PC-9 (cell line): Measurements from ENCODE around the gene CFAP161. TPM values are rescaled to one million over a fixed set of nuclear protein-coding genes. Genes with fewer than 3 reads are reported as not detected.
A peak's percentile ranks its signal among the peaks of the same experiment; 100 is the strongest.

Experiments used
- BruUV-seq: library from RNA; stranded (reverse); fragments of 400-500 nt; replicated peaks from 2 replicates; lab custom pipeline; 2021; lab: Mats Ljungman, UMichigan
- CTCF ChIA-PET: fragments of 300-600 bp; sonication (Branson Sonifier 250); formaldehyde crosslinking; loops from one replicate; lab custom pipeline; 2022; ENCODE audit warnings: antibody characterized with exemption; lab: Charles Lee
- POLR2A ChIA-PET: fragments of 300-600 bp; sonication (Branson Sonifier 250); formaldehyde crosslinking; loops from one replicate; lab custom pipeline; 2022; ENCODE audit warnings: antibody characterized with exemption; ENCODE audit not compliant: unreplicated experiment; lab: Charles Lee
- DNase-seq, 2 experiments: peaks; one replicate each; pipeline versions ENCODE4 v3.0.0 to v3.0.0-alpha.2; 2015 to 2022; ENCODE audit warnings: mixed read lengths in 1 of 2
- H2AFZ ChIP-seq: fragments of 200-600 bp; sonication (generic); 2 replicates; pipeline ENCODE4 v1.8.1; 2017; ENCODE audit warnings: antibody characterized with exemption
- H3F3A ChIP-seq: fragments of 200-600 bp; sonication (generic); 2 replicates; pipeline ENCODE4 v1.8.1; 2017; ENCODE audit warnings: antibody characterized with exemption, mild to moderate bottlenecking, low read depth; ENCODE audit not compliant: insufficient read depth
- H3K27ac ChIP-seq: fragments of 200-600 bp; sonication (generic); 2 replicates; pipeline ENCODE4 v1.6.1; 2016; ENCODE audit warnings: mixed run types
- H3K27me3 ChIP-seq: fragments of 200-600 bp; sonication (generic); 2 replicates; pipeline ENCODE4 v1.6.1; 2016; ENCODE audit warnings: low read depth, mixed run types; ENCODE audit not compliant: insufficient read depth
- H3K36me3 ChIP-seq: fragments of 200-600 bp; sonication (generic); 2 replicates; pipeline ENCODE4 v1.6.1; 2016; ENCODE audit warnings: low read depth, mixed run types
- H3K4me1 ChIP-seq: fragments of 200-600 bp; sonication (generic); replicated peaks from 2 replicates; pipeline ENCODE4 v1.6.1; 2016; ENCODE audit warnings: mixed run types; ENCODE audit not compliant: insufficient read depth
- H3K4me2 ChIP-seq: fragments of 200-600 bp; sonication (generic); 2 replicates; pipeline ENCODE4 v1.6.1; 2017; ENCODE audit warnings: mixed run types
- H3K4me3 ChIP-seq: fragments of 200-600 bp; sonication (generic); 2 replicates; pipeline ENCODE4 v1.6.1; 2016; ENCODE audit warnings: mixed run types
- H3K79me2 ChIP-seq: fragments of 200-600 bp; sonication (generic); 2 replicates; pipeline ENCODE4 v1.6.1; 2017; ENCODE audit warnings: low read depth, mixed run types
- H3K9me2 ChIP-seq: fragments of 200-600 bp; sonication (generic); 2 replicates; pipeline ENCODE4 v1.8.1; 2017; ENCODE audit warnings: mild to moderate bottlenecking; ENCODE audit not compliant: insufficient read depth
- H3K9me3 ChIP-seq: fragments of 200-600 bp; sonication (generic); 2 replicates; pipeline ENCODE4 v1.8.1; 2016; ENCODE audit warnings: low read depth; ENCODE audit not compliant: insufficient read depth
- H4K20me1 ChIP-seq: fragments of 200-600 bp; sonication (generic); 2 replicates; pipeline ENCODE4 v1.8.1; 2017; ENCODE audit not compliant: insufficient read depth
- CTCF ChIP-seq: fragments of 200-600 bp; sonication (generic); conservative IDR thresholded peaks from 2 replicates; pipeline ENCODE4 v1.6.1; 2017; ENCODE audit warnings: mixed run types, antibody characterized with exemption, mild to moderate bottlenecking, moderate library complexity
- EZH2 ChIP-seq: fragments of 200-600 bp; sonication (generic); IDR thresholded peaks from 2 replicates; pipeline ENCODE4 v1.8.0; 2017; ENCODE audit warnings: antibody characterized with exemption, low read depth
- intact Hi-C: fragments of 100-400 bp; cut with micrococcal nuclease; formaldehyde crosslinking; loops from one replicate; pipeline ENCODE4 v1.10.0; 2022; ENCODE audit not compliant: unreplicated experiment
- total RNA-seq: library from RNA; stranded (reverse); gene quantifications from 2 replicates; pipeline ENCODE4 v1.2.3, GENCODE V29; 2021

Gene CFAP161
- total RNA-seq, 1 experiment from 2014 or later = 1.4 TPM

- ChIA-PET POLR2A (no interaction called here), CTCF (no interaction called here)
- no peak overlapping the region for H3K4me2 ChIP-seq
- no peak overlapping the region for H3K4me3 ChIP-seq
- peaks cover 28% of the 10 kb centered on the region for H3K27me3 ChIP-seq
- intact Hi-C loops = no loop called here
- no peaks in the 10 kb centered on the region for H3K4me1 ChIP-seq
- no peaks in the 10 kb centered on the region for H3F3A ChIP-seq
- no peak overlapping the region for H2AFZ ChIP-seq
- no peak for TF ChIP-seq EZH2
- TF ChIP-seq CTCF = no peak
- H3K27ac ChIP-seq = no peak overlapping the region
- no peaks in the 10 kb centered on the region for H4K20me1 ChIP-seq
- no peaks in the 10 kb centered on the region for H3K9me2 ChIP-seq
- no peaks in the 10 kb centered on the region for H3K36me3 ChIP-seq
- no peak for DNase-seq
- H3K79me2 ChIP-seq = no peaks in the 10 kb centered on the region
- no TSS peak for BruUV-seq
- no peaks in the 10 kb centered on the region for H3K9me3 ChIP-seq
These were observed 18.7 kb downstream of the CFAP161 start for GRCh38 chr15:81152799-81153198.

GRCh38 chr15:81155375-81156218 is 21.5 kb downstream of the CFAP161 start:
- Histone ChIP-seq H3K27ac (no peak overlapping the region), H2AFZ (no peak overlapping the region), H3K4me3 (no peak overlapping the region), H3K4me1 (no peaks in the 10 kb centered on the region), H3K36me3 (no peaks in the 10 kb centered on the region), H3F3A (no peaks in the 10 kb centered on the region), H3K79me2 (no peaks in the 10 kb centered on the region), H3K27me3 (peaks cover 25% of the 10 kb centered on the region), H4K20me1 (no peaks in the 10 kb centered on the region), H3K4me2 (no peak overlapping the region), H3K9me3 (no peaks in the 10 kb centered on the region), H3K9me2 (no peaks in the 10 kb centered on the region)
- TF ChIP-seq CTCF (peak; percentile 60), EZH2 (no peak)
- POLR2A ChIA-PET = interaction anchor here (0.6 kb wide), 1 partner anchor 699 kb away, joined by 5 read pairs; no protein-coding TSS in a partner anchor
- CTCF ChIA-PET = interaction anchor here (0.6 to 1.0 kb wide), 4 partner anchors 46 to 159 kb away, joined by 3 to 17 read pairs (median 6); no protein-coding TSS in a partner anchor
- BruUV-seq = no TSS peak
- DNase-seq = no peak
- intact Hi-C loops = loop anchor here (5.0 kb wide), 1 partner anchor 112 kb away; no protein-coding TSS in a partner anchor

GRCh38 chr15:81156324-81156723 is 22.3 kb downstream of the CFAP161 start:
- intact Hi-C loops = loop anchor here (5.0 kb wide), 1 partner anchor 111 kb away; no protein-coding TSS in a partner anchor

More at GRCh38 chr15:81156324-81156723, 22.3 kb downstream of the CFAP161 start:
- no peak overlapping the region for H3K27ac ChIP-seq
- DNase-seq = no peak
- H3F3A ChIP-seq = no peaks in the 10 kb centered on the region
- H3K79me2 ChIP-seq = no peaks in the 10 kb centered on the region
- no peaks in the 10 kb centered on the region for H4K20me1 ChIP-seq
- no peaks in the 10 kb centered on the region for H3K9me2 ChIP-seq
- no peak overlapping the region for H2AFZ ChIP-seq
- ChIA-PET POLR2A (interaction anchor here (0.6 kb wide), 1 partner anchor 700 kb away, joined by 5 read pairs; no protein-coding TSS in a partner anchor), CTCF (interaction anchor here (0.6 to 1.0 kb wide), 3 partner anchors 103 to 160 kb away, joined by 4 to 17 read pairs (median 8); no protein-coding TSS in a partner anchor)
- no peaks in the 10 kb centered on the region for H3K9me3 ChIP-seq
- H3K4me3 ChIP-seq = no peak overlapping the region
- no peaks in the 10 kb centered on the region for H3K36me3 ChIP-seq
- H3K27me3 ChIP-seq = peaks cover 32% of the 10 kb centered on the region
- no peak overlapping the region for H3K4me2 ChIP-seq
- H3K4me1 ChIP-seq = no peaks in the 10 kb centered on the region
- no TSS peak for BruUV-seq
- TF ChIP-seq EZH2 (no peak), CTCF (no peak)
